Tibial nerve (tissue), 4 donors: Measurements from ENCODE around the gene CGNL1. TPM values are rescaled to one million over a fixed set of nuclear protein-coding genes. Genes with fewer than 3 reads are reported as not detected.

ENCODE experiments used
- DNase-seq, 2 donors: peaks; one replicate each; pipeline ENCODE4 v3.0.0-alpha.2; 2019; ENCODE audit warnings: low spot score in 2 of 2
- H3K27ac ChIP-seq, 4 donors: fragments of 200-600 bp; sonication (generic) in 3 of 4; one replicate each; pipeline ENCODE4 v1.5.1; 2017 to 2019; ENCODE audit warnings: mild to moderate bottlenecking in 1 of 4
- H3K27me3 ChIP-seq, 2 donors: fragments of 200-600 bp; sonication (generic) in 1 of 2; one replicate each; pipeline versions ENCODE4 v1.5.1 to v1.6.0; 2017 to 2019
- H3K36me3 ChIP-seq, 3 donors: fragments of 200-600 bp; sonication (generic); one replicate each; pipeline ENCODE4 v1.5.1; 2018 to 2019
- H3K4me1 ChIP-seq, 4 donors: fragments of 200-600 bp; sonication (generic) in 3 of 4; one replicate each; pipeline ENCODE4 v1.5.1; 2017 to 2019
- H3K4me3 ChIP-seq, 4 donors: fragments of 200-600 bp; sonication (generic) in 3 of 4; one replicate each; pipeline ENCODE4 v1.5.1; 2017 to 2019; ENCODE audit warnings: mild to moderate bottlenecking in 1 of 4, moderate library complexity in 1 of 4
- H3K9me3 ChIP-seq, 4 donors: fragments of 200-600 bp; sonication (generic) in 3 of 4; one replicate each; pipeline ENCODE4 v1.5.1; 2017 to 2019
- CTCF ChIP-seq, 5 experiments: fragments of 200-600 bp in 3 of 5; fragments of 450-650 bp in 2 of 5; sonication (generic) in 3 of 5; IDR thresholded peaks; one replicate each; pipeline ENCODE4 v1.5.1; 2016 to 2019; ENCODE audit warnings: antibody characterized with exemption in 5 of 5, mild to moderate bottlenecking in 3 of 5, moderate library complexity in 2 of 5
- EP300 ChIP-seq, 2 donors: sonication (generic); formaldehyde crosslinking; IDR thresholded peaks; one replicate each; pipeline ENCODE4 v1.6.1; 2017; ENCODE audit warnings: antibody characterized with exemption in 2 of 2, mild to moderate bottlenecking in 1 of 2
- POLR2A ChIP-seq, 2 donors: fragments of 450-650 bp; IDR thresholded peaks; one replicate each; pipeline ENCODE4 v1.6.1; 2017; ENCODE audit warnings: antibody characterized with exemption in 2 of 2, mild to moderate bottlenecking in 2 of 2, moderate library complexity in 2 of 2
- WGBS, 2 donors: methylation state at CpG; one replicate each; pipeline ENCODE4 v1.1.5; 2018; 5-methylcytosine and 5-hydroxymethylcytosine counted together
- total RNA-seq, 4 donors: library from RNA; depleted of rRNA; stranded (reverse); fragments of >200 nt; gene quantifications; one replicate each; pipeline ENCODE4 v1.1.0, GENCODE V29; 2016

Gene CGNL1
- total RNA-seq, 4 donors from 2014 or later, result 15.9 to 36.7 (median 29.2) TPM

GRCh38 chr15:57410373-57410772, 34.1 kb downstream of the CGNL1 start:
- WGBS, 2 donors, result 15 to 20% methylated on average over 3 of the region's 3 CpGs
- TF ChIP-seq EP300 (IDR thresholded peaks at IDR 0.05) (no peak), CTCF (IDR thresholded peaks at IDR 0.05) (no peak), POLR2A (IDR thresholded peaks at IDR 0.05) (no peak)
- H3K27me3 ChIP-seq, result no peaks in the 10 kb centered on the region

GRCh38 chr15:57411945-57412768, 35.9 kb downstream of the CGNL1 start:
- no peaks in the 10 kb centered on the region for H3K9me3 ChIP-seq
- WGBS, 2 donors, result 73 to 74% methylated on average over 12 of the region's 12 CpGs
- H3K36me3 ChIP-seq, result no peaks in the 10 kb centered on the region
- H3K4me3 ChIP-seq, result no peak overlapping the region
- H3K27me3 ChIP-seq, result no peaks in the 10 kb centered on the region
- peaks cover 0 to 4% (median 0%) of the 10 kb centered on the region in 4 donors for H3K4me1 ChIP-seq
- TF ChIP-seq CTCF (IDR thresholded peaks at IDR 0.05) (no peak), POLR2A (IDR thresholded peaks at IDR 0.05) (no peak), EP300 (IDR thresholded peaks at IDR 0.05) (no peak)
- no peak overlapping the region for H3K27ac ChIP-seq
- DNase-seq, result no peak

More at GRCh38 chr15:57410373-57410772, 34.1 kb downstream of the CGNL1 start:
- DNase-seq, result no peak
- Histone ChIP-seq H3K9me3 (no peaks in the 10 kb centered on the region), H3K36me3 (no peaks in the 10 kb centered on the region), H3K4me3 (no peak overlapping the region), H3K4me1 (peaks cover 0 to 11% (median 0%) of the 10 kb centered on the region in 4 donors), H3K27ac (peak overlapping the region in 1 of 4 donors; percentile 4)

GRCh38 chr15:57415602-57416001, 39.3 kb downstream of the CGNL1 start:
- no peaks in the 10 kb centered on the region for H3K4me1 ChIP-seq
- WGBS, 2 donors, result 69 to 73% methylated on average over 7 of the region's 7 CpGs
- H3K27me3 ChIP-seq, result no peaks in the 10 kb centered on the region
- TF ChIP-seq POLR2A (IDR thresholded peaks at IDR 0.05), result no peak
- no peak for TF ChIP-seq CTCF (IDR thresholded peaks at IDR 0.05)
- TF ChIP-seq EP300 (IDR thresholded peaks at IDR 0.05), result no peak
- DNase-seq, result peak; percentile 64 to 70
- no peaks in the 10 kb centered on the region for H3K9me3 ChIP-seq
- no peak overlapping the region for H3K27ac ChIP-seq
- no peak overlapping the region for H3K4me3 ChIP-seq
- H3K36me3 ChIP-seq, result no peaks in the 10 kb centered on the region

GRCh38 chr15:57418635-57419034, 42.3 kb downstream of the CGNL1 start:
- TF ChIP-seq POLR2A (IDR thresholded peaks at IDR 0.05), result no peak
- TF ChIP-seq CTCF (IDR thresholded peaks at IDR 0.05), result no peak
- TF ChIP-seq EP300 (IDR thresholded peaks at IDR 0.05), result no peak
- Histone ChIP-seq H3K9me3 (no peaks in the 10 kb centered on the region), H3K4me3 (no peak overlapping the region), H3K36me3 (no peaks in the 10 kb centered on the region), H3K4me1 (peaks cover 0 to 21% (median 4%) of the 10 kb centered on the region in 4 donors), H3K27me3 (no peaks in the 10 kb centered on the region), H3K27ac (no peak overlapping the region)
- DNase-seq, result no peak
- WGBS, 2 donors, result 96 to 97% methylated on average over 11 to 13 of the region's 13 CpGs

GRCh38 chr15:57419335-57419734, 43.0 kb downstream of the CGNL1 start:
- Histone ChIP-seq H3K4me1 (peaks cover 0 to 23% (median 4%) of the 10 kb centered on the region in 4 donors), H3K27me3 (no peaks in the 10 kb centered on the region), H3K36me3 (no peaks in the 10 kb centered on the region), H3K27ac (no peak overlapping the region), H3K4me3 (no peak overlapping the region), H3K9me3 (no peaks in the 10 kb centered on the region)
- 84 to 88% methylated on average over 2 of the region's 2 CpGs for WGBS, 2 donors
- TF ChIP-seq CTCF (IDR thresholded peaks at IDR 0.05) (no peak), EP300 (IDR thresholded peaks at IDR 0.05) (no peak), POLR2A (IDR thresholded peaks at IDR 0.05) (no peak)
- no peak for DNase-seq
